K562 (cell line): ENCODE data around the gene CALY. TPM values are rescaled to one million over a fixed set of nuclear protein-coding genes. Genes with fewer than 3 reads are reported as not detected.
A peak's percentile ranks its signal among the peaks of the same experiment; 100 is the strongest.

Experiments used
- BRF2 ChIP-seq: IDR thresholded peaks from 3 replicates; pipeline ENCODE4 v1.6.1; 2011; ENCODE audit warnings: borderline replicate concordance, mild to moderate bottlenecking; ENCODE audit not compliant: insufficient read length, insufficient read depth
- CHD7 ChIP-seq: fragments of 200-600 bp; sonication (generic); IDR thresholded peaks from one replicate; pipeline ENCODE4 v1.6.1; 2012; ENCODE audit warnings: mild to moderate bottlenecking, low read depth, low read length, inconsistent platforms
- PML ChIP-seq: IDR thresholded peaks from 2 replicates; pipeline ENCODE4 v1.6.1; 2012; ENCODE audit warnings: low read length, inconsistent platforms
- POLR2G ChIP-seq: fragments of 200-400 bp; formaldehyde crosslinking; IDR thresholded peaks from 2 replicates; pipeline ENCODE4 v1.6.1; 2017; ENCODE audit warnings: low read depth, mild to moderate bottlenecking, antibody characterized with exemption, low read length, moderate library complexity
- RBFOX2 ChIP-seq: fragments of 200-400 bp; formaldehyde crosslinking; IDR thresholded peaks from 2 replicates; pipeline ENCODE4 v1.6.1; 2017; ENCODE audit warnings: low read depth, mild to moderate bottlenecking, low read length, moderate library complexity
- RBM22 ChIP-seq: fragments of 200-400 bp; formaldehyde crosslinking; IDR thresholded peaks from 2 replicates; pipeline ENCODE4 v1.6.1; 2018; ENCODE audit warnings: low read length, low read depth; ENCODE audit not compliant: poor library complexity, severe bottlenecking
- TOE1 ChIP-seq, 2 experiments: fragments of 450-650 bp in 1 of 2; sonication (generic) in 1 of 2; formaldehyde crosslinking in 1 of 2; IDR thresholded peaks; 2 replicates each; pipeline versions ENCODE4 v1.7.1 to v1.8.0; 2016 to 2022; ENCODE audit warnings: borderline replicate concordance in 2 of 2, mild to moderate bottlenecking in 2 of 2, antibody characterized with exemption in 1 of 2, inconsistent platforms in 1 of 2, low read depth in 1 of 2, missing genetic modification reagents in 1 of 2, moderate library complexity in 1 of 2
- TRIM28 ChIP-seq: fragments of 450-650 bp; IDR thresholded peaks from 2 replicates; pipeline ENCODE4 v1.6.1; 2017
- ZKSCAN3 ChIP-seq: fragments of 250-450 bp; sonication (Bioruptor Pico); IDR thresholded peaks from 2 replicates; pipeline ENCODE4 v1.4.0; 2020
- polyA plus RNA-seq, 8 experiments: library from polyadenylated mRNA; depleted of rRNA in 4 of 8; stranded (reverse) in 5 of 8; unstranded in 3 of 8; fragments of >200 nt; fragmentation: Nextera tagmentation in 2 of 8; fragmentation: Illumina TruSeq in 1 of 8; extraction: Ambion mirVana in 2 of 8; extraction: Trizol in 1 of 8; gene quantifications; 2 replicates each; pipeline versions ENCODE4 v1.2.1 to v1.2.3, GENCODE V29; 2011 to 2014; ENCODE audit warnings: inconsistent platforms in 1 of 8, missing spikeins in 1 of 8
- total RNA-seq, 7 experiments: library from RNA; depleted of rRNA in 6 of 7; stranded (reverse); fragments of >200 nt in 6 of 7; fragmentation: Illumina TruSeq in 2 of 7; extraction: Trizol in 2 of 7; gene quantifications; 2 replicates each; pipeline versions ENCODE4 v1.2.1 to v1.2.3, GENCODE V29; 2011 to 2021; ENCODE audit warnings: low replicate concordance in 1 of 7

The CALY gene
- total and polyA plus RNA-seq, 9 of the 15 experiments (the other 6 are each of a cell fraction or from before 2014, with no cell fraction given) = not detected

GRCh38 chr10:133302230-133302629 is 34.5 kb downstream of the CALY start (continued):
- no peak for TF ChIP-seq CHD7
- TF ChIP-seq RBM22 = no peak
- TF ChIP-seq TRIM28 = no peak
- no peak for TF ChIP-seq BRF2
- 0 out of 2 replicates have a peak, but pooled peaks have one; percentile 13 for TF ChIP-seq POLR2G
- TF ChIP-seq ZKSCAN3 (CRISPR knock-in tag) = no peak
- TF ChIP-seq RBFOX2 = 0 out of 2 replicates have a peak, but pooled peaks have one; percentile 12
- TF ChIP-seq PML = no peak
- TF ChIP-seq TOE1 (IDR thresholded peaks at IDR 0.05; ENCODE audit: borderline replicate concordance) = no peak
- no peak for TF ChIP-seq TOE1 (CRISPR knock-in tag; IDR thresholded peaks at IDR 0.05; ENCODE audit: borderline replicate concordance, low read depth)
- TF ChIP-seq, all 486 proteins: peak for 2
